Endodermal cell (in vitro differentiated cells): ENCODE measurements around the gene NSUN2. TPM values are rescaled to one million over a fixed set of nuclear protein-coding genes. Genes with fewer than 3 reads are reported as not detected.

Experiments used
- DNase-seq: peaks from one replicate; pipeline ENCODE4 v3.0.0-alpha.2; 2017
- H3K27ac ChIP-seq: 2 replicates; pipeline ENCODE4 v1.5.1; 2013; ENCODE audit warnings: mild to moderate bottlenecking, low read depth, low read length, moderate library complexity
- H3K27me3 ChIP-seq: 2 replicates; pipeline ENCODE4 v1.6.1; 2013; ENCODE audit warnings: mild to moderate bottlenecking, low read length, moderate library complexity; ENCODE audit not compliant: insufficient read depth, control insufficient read depth, poor library complexity, severe bottlenecking
- H3K36me3 ChIP-seq: 2 replicates; pipeline ENCODE4 v1.7.0; 2013; ENCODE audit warnings: mild to moderate bottlenecking, low read length, moderate library complexity; ENCODE audit not compliant: control insufficient read depth, insufficient read depth
- H3K4me1 ChIP-seq: one replicate; pipeline ENCODE4 v1.7.0; 2013; ENCODE audit warnings: low read length; ENCODE audit not compliant: control insufficient read depth, insufficient read depth
- H3K4me3 ChIP-seq: 2 replicates; pipeline ENCODE4 v1.5.1; 2013; ENCODE audit warnings: mild to moderate bottlenecking, low read length, moderate library complexity
- H3K9ac ChIP-seq: 2 replicates; pipeline ENCODE4 v1.6.1; 2013; ENCODE audit warnings: mild to moderate bottlenecking, low read length, moderate library complexity; ENCODE audit not compliant: poor library complexity, severe bottlenecking; ENCODE audit errors: extremely low read depth
- H3K9me3 ChIP-seq: 2 replicates; pipeline ENCODE4 v1.6.1; 2013; ENCODE audit warnings: mild to moderate bottlenecking, low read length, moderate library complexity; ENCODE audit not compliant: control insufficient read depth
- H3K27ac Mint-ChIP-seq: 2 replicates; pipeline ENCODE4 v1.8.0; 2020; ENCODE audit warnings: mixed read lengths
- H3K27me3 Mint-ChIP-seq: 2 replicates; pipeline ENCODE4 v1.8.0; 2021; ENCODE audit warnings: mild to moderate bottlenecking, mixed read lengths; ENCODE audit not compliant: insufficient read depth
- H3K36me3 Mint-ChIP-seq: 2 replicates; pipeline ENCODE4 v1.8.0; 2020; ENCODE audit warnings: low read depth, mixed read lengths
- H3K4me1 Mint-ChIP-seq: 2 replicates; pipeline ENCODE4 v1.8.0; 2020; ENCODE audit warnings: mixed read lengths
- H3K4me3 Mint-ChIP-seq: 2 replicates; pipeline ENCODE4 v1.8.0; 2020; ENCODE audit warnings: mild to moderate bottlenecking, moderate library complexity, mixed read lengths
- H3K9me3 Mint-ChIP-seq: 2 replicates; pipeline ENCODE4 v1.8.0; 2020; ENCODE audit warnings: mild to moderate bottlenecking, mixed read lengths
- CTCF ChIP-seq: fragments of 200-600 bp; sonication (generic); conservative IDR thresholded peaks from 2 replicates; pipeline ENCODE4 v1.5.0; 2021; ENCODE audit warnings: antibody characterized with exemption, mild to moderate bottlenecking
- WGBS, 2 experiments: methylation state at CpG; one replicate each; pipeline versions ENCODE4 v1.1.5 to v1.1.7; 2013; ENCODE audit warnings: missing lambda C conversion rate in 2 of 2, mixed read lengths in 1 of 2; ENCODE audit not compliant: insufficient coverage in 1 of 2, insufficient read length in 1 of 2; 5-methylcytosine and 5-hydroxymethylcytosine counted together
- total RNA-seq, 2 donors: library from RNA; stranded (reverse); fragmentation: NEBNext Ultra II Directional in 1 of 2; extraction: Animal tissue kit (Norgen Biotek cat#: 25700) in 1 of 2; gene quantifications; 2 replicates in 1 of 2; 3 replicates in 1 of 2; pipeline ENCODE4 v1.2.1, GENCODE V29; 2021

Gene NSUN2
- total RNA-seq, 2 donors from 2014 or later: 71.8 to 90.8 TPM

GRCh38 chr5:6632324-6632887 lies 438 bp downstream of the NSUN2 start:
- no peaks in the 10 kb centered on the region for H3K27me3 ChIP-seq
- 1% methylated on average over 15 to 33 of the region's 33 CpGs for WGBS, 2 experiments
- H3K4me3 ChIP-seq: peak overlapping the region; percentile 91
- H3K9me3 Mint-ChIP-seq: no peaks in the 10 kb centered on the region
- DNase-seq: no peak
- no peaks in the 10 kb centered on the region for H3K9me3 ChIP-seq
- peak overlapping the region; percentile 99 for H3K27ac Mint-ChIP-seq
- H3K9ac ChIP-seq: peak overlapping the region; percentile 95
- H3K4me1 Mint-ChIP-seq: peaks cover 18% of the 10 kb centered on the region
- peaks cover 15% of the 10 kb centered on the region for H3K27me3 Mint-ChIP-seq
- H3K36me3 Mint-ChIP-seq: peaks cover 37% of the 10 kb centered on the region
- peaks cover 6% of the 10 kb centered on the region for H3K4me1 ChIP-seq
- peaks cover 40% of the 10 kb centered on the region for H3K36me3 ChIP-seq
- TF ChIP-seq CTCF: no peak
- peak overlapping the region; percentile 98 for H3K27ac ChIP-seq
- H3K4me3 Mint-ChIP-seq: peak overlapping the region; percentile 83

DNA sequence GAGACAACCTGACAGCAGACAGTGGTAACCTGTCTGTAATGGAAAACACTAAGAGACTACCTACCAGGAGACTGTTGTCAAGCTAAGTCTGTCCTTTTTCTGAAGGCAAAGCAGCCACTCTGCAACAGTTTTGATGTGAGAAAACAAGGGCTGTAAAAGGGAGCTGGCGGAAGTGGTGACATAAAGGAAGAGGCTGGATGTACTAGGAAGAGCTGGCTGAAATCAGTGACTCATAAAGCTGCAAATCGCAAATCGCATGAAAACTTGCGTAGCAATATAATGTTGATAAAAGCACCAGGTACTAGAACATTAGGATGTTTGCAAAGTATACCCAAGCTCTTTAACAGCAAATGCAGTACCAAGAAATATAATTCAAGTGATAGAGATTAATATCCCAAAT lies 1.4 kb downstream of the NSUN2 start:
- Mint-ChIP-seq H3K36me3 (peaks cover 43% of the 10 kb centered on the region), H3K27me3 (peaks cover 8% of the 10 kb centered on the region), H3K9me3 (no peaks in the 10 kb centered on the region), H3K4me3 (peak overlapping the region; percentile 83), H3K27ac (no peak overlapping the region), H3K4me1 (peaks cover 9% of the 10 kb centered on the region)
- no peak for TF ChIP-seq CTCF
- Histone ChIP-seq H3K4me3 (peak overlapping the region; percentile 91), H3K36me3 (peaks cover 50% of the 10 kb centered on the region), H3K9ac (no peak overlapping the region), H3K27me3 (no peaks in the 10 kb centered on the region), H3K4me1 (no peaks in the 10 kb centered on the region), H3K27ac (no peak overlapping the region), H3K9me3 (no peaks in the 10 kb centered on the region)
- DNase-seq: no peak
- WGBS, 2 experiments: 88 to 93% methylated on average over 3 to 4 of the region's 4 CpGs

- no peaks in the 10 kb centered on the region for H3K9me3 Mint-ChIP-seq
- Histone ChIP-seq H3K27me3 (no peaks in the 10 kb centered on the region), H3K36me3 (peaks cover 96% of the 10 kb centered on the region), H3K9me3 (peaks cover 10% of the 10 kb centered on the region), H3K27ac (no peak overlapping the region), H3K4me3 (no peak overlapping the region), H3K9ac (no peak overlapping the region), H3K4me1 (no peaks in the 10 kb centered on the region)
- H3K4me3 Mint-ChIP-seq: no peak overlapping the region
- H3K36me3 Mint-ChIP-seq: peaks cover 85% of the 10 kb centered on the region
- no peaks in the 10 kb centered on the region for H3K27me3 Mint-ChIP-seq
- no peak for DNase-seq
- TF ChIP-seq CTCF: no peak
- no peak overlapping the region for H3K27ac Mint-ChIP-seq
- no peaks in the 10 kb centered on the region for H3K4me1 Mint-ChIP-seq
- WGBS, 2 experiments: 94 to 95% methylated on average over 8 to 10 of the region's 10 CpGs
Observed at GRCh38 chr5:6626508-6626907, 6.3 kb downstream of the NSUN2 start.
